ENCODE data around the gene GYPA.

GRCh38 chr4:144178414-144178813 lies 37.9 kb upstream of the GYPA start:
- no peak for TF ChIP-seq CTCF (conservative IDR thresholded peaks at IDR 0.05; ENCODE audit: low read length)
- TF ChIP-seq EZH2phosphoT487 (IDR thresholded peaks at IDR 0.05; ENCODE audit: borderline replicate concordance): no peak

Measured in Loucy (cell line).